OCI-LY7 (cell line): ENCODE data around the gene ZBTB42. TPM values are rescaled to one million over a fixed set of nuclear protein-coding genes. Genes with fewer than 3 reads are reported as not detected.

Experiments used
- BruUV-seq: library from RNA; stranded (reverse); fragments of 400-500 nt; replicated peaks from 2 replicates; lab custom pipeline; 2021; lab: Mats Ljungman, UMichigan
- CTCF ChIA-PET: fragments of 300-600 bp; sonication (Branson Sonifier 250); formaldehyde crosslinking; loops from one replicate; lab custom pipeline; 2022; ENCODE audit warnings: antibody characterized with exemption; ENCODE audit not compliant: unreplicated experiment; lab: Charles Lee
- POLR2A ChIA-PET: fragments of 300-600 bp; sonication (Branson Sonifier 250); formaldehyde crosslinking; loops from one replicate; lab custom pipeline; 2022; ENCODE audit warnings: antibody characterized with exemption; lab: Charles Lee
- DNase-seq: peaks from one replicate; pipeline ENCODE4 v3.0.0-alpha.2; 2015; ENCODE audit warnings: low spot score
- H2AFZ ChIP-seq: fragments of 200-600 bp; sonication (generic), shearing (Covaris generic); 2 replicates; pipeline ENCODE4 v1.6.1; 2014; ENCODE audit warnings: mild to moderate bottlenecking, antibody characterized with exemption, low read length, moderate library complexity
- H3K27ac ChIP-seq: fragments of 200-600 bp; sonication (generic); 2 replicates; pipeline ENCODE4 v1.5.1; 2014; ENCODE audit warnings: mixed run types, low read depth, mild to moderate bottlenecking, moderate library complexity, low read length, inconsistent platforms; ENCODE audit not compliant: poor library complexity, severe bottlenecking
- H3K36me3 ChIP-seq: fragments of 200-600 bp; sonication (generic); 2 replicates; pipeline ENCODE4 v1.6.1; 2014; ENCODE audit warnings: mild to moderate bottlenecking, antibody characterized with exemption, low read length, moderate library complexity, mixed read lengths; ENCODE audit not compliant: insufficient read depth
- H3K4me1 ChIP-seq: fragments of 200-600 bp; sonication (generic); 2 replicates; pipeline ENCODE4 v1.5.1; 2014; ENCODE audit warnings: mild to moderate bottlenecking, low read length; ENCODE audit not compliant: insufficient read depth, poor library complexity, severe bottlenecking
- H3K4me2 ChIP-seq: fragments of 200-600 bp; sonication (generic); 2 replicates; pipeline ENCODE4 v1.6.1; 2014; ENCODE audit warnings: mild to moderate bottlenecking, low read length
- H3K4me3 ChIP-seq: fragments of 200-600 bp; sonication (generic); 2 replicates; pipeline ENCODE4 v1.5.1; 2014; ENCODE audit warnings: mild to moderate bottlenecking, low read depth, low read length; ENCODE audit not compliant: poor library complexity, severe bottlenecking
- H3K79me2 ChIP-seq: fragments of 200-600 bp; sonication (generic); 2 replicates; pipeline ENCODE4 v1.6.1; 2016; ENCODE audit warnings: low read depth, mild to moderate bottlenecking, low read length, moderate library complexity, mixed read lengths; ENCODE audit not compliant: insufficient read depth
- H3K9me2 ChIP-seq: fragments of 200-600 bp; sonication (generic); 2 replicates; pipeline ENCODE4 v1.6.1; 2016; ENCODE audit warnings: mild to moderate bottlenecking, low read length, mixed read lengths; ENCODE audit not compliant: insufficient read depth
- H3K9me3 ChIP-seq: fragments of 200-600 bp; sonication (generic); 2 replicates; pipeline ENCODE4 v1.6.1; 2014; ENCODE audit warnings: mild to moderate bottlenecking, mixed run types, low read length, mixed read lengths
- H4K20me1 ChIP-seq: fragments of 200-600 bp; sonication (generic); 2 replicates; pipeline ENCODE4 v1.6.1; 2014; ENCODE audit warnings: mild to moderate bottlenecking, antibody characterized with exemption, low read length, moderate library complexity, mixed read lengths; ENCODE audit not compliant: insufficient read depth
- CTCF ChIP-seq: fragments of 200-600 bp; sonication (generic); conservative IDR thresholded peaks from 2 replicates; pipeline ENCODE4 v1.5.1; 2014; ENCODE audit warnings: mild to moderate bottlenecking, antibody characterized with exemption, low read length, moderate library complexity, mixed read lengths
- EZH2phosphoT487 ChIP-seq: fragments of 200-600 bp; sonication (generic); IDR thresholded peaks from 2 replicates; pipeline ENCODE4 v1.6.1; 2018; ENCODE audit warnings: low read depth, borderline replicate concordance, mild to moderate bottlenecking, mixed run types, antibody characterized with exemption, low read length, moderate library complexity, mixed read lengths
- intact Hi-C: fragments of 100-400 bp; cut with micrococcal nuclease; formaldehyde crosslinking; loops from one replicate; pipeline ENCODE4 v1.10.0; 2022; ENCODE audit not compliant: unreplicated experiment
- total RNA-seq, 2 experiments: library from RNA; depleted of rRNA in 1 of 2; stranded (reverse); fragments of >200 nt in 1 of 2; shearing (Covaris generic) in 1 of 2; gene quantifications; 2 replicates each; pipeline ENCODE4 v1.2.3, GENCODE V29; 2014 to 2022

Gene ZBTB42
- total RNA-seq, 2 experiments from 2014 or later: 0.98 to 1.9 TPM

DNA sequence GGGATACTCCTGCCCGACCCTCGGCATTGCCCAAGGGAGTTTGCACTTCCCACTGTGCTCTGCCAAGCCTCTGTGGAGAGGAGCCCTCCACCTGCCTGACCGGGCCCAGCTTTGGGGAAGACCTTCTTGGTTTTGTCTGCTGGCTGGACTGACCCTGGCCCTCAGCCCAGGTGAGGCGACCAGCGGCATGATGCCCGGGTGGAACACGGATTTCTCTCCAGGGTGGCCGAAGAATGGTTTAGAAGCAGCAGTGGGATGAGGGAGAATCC is 15.6 kb downstream of the ZBTB42 start:
- Histone ChIP-seq H4K20me1 (0 out of 2 replicates have a peak, but pooled peaks cover 5% of the 10 kb centered on the region), H3K36me3 (peaks cover 7% of the 10 kb centered on the region), H3K4me3 (peak overlapping the region; percentile 77), H3K4me1 (peaks cover 19% of the 10 kb centered on the region), H3K79me2 (peaks cover 21% of the 10 kb centered on the region; the same call in 1 of the 2 replicates), H3K9me2 (no peaks in the 10 kb centered on the region), H3K9me3 (no peaks in the 10 kb centered on the region), H3K27ac (peak overlapping the region; percentile 48), H3K4me2 (peak overlapping the region; percentile 95), H2AFZ (peak overlapping the region; percentile 40; the same call in 1 of the 2 replicates)
- BruUV-seq: no TSS peak
- intact Hi-C loops: no loop called here
- POLR2A ChIA-PET: no interaction called here
- CTCF ChIA-PET: no interaction called here
- TF ChIP-seq CTCF: no peak
- TF ChIP-seq EZH2phosphoT487: no peak
- DNase-seq: no peak

- POLR2A ChIA-PET: no interaction called here
- CTCF ChIA-PET: no interaction called here
- no peaks in the 10 kb centered on the region for H3K9me2 ChIP-seq
Observed at GRCh38 chr14:104817930-104818713, 17.2 kb downstream of the ZBTB42 start.

More at GRCh38 chr14:104817930-104818713, 17.2 kb downstream of the ZBTB42 start:
- no peak overlapping the region for H3K4me3 ChIP-seq
- peaks cover 7% of the 10 kb centered on the region for H3K36me3 ChIP-seq
- 0 out of 2 replicates have a peak, but pooled peaks cover 5% of the 10 kb centered on the region for H4K20me1 ChIP-seq
- H3K9me3 ChIP-seq: no peaks in the 10 kb centered on the region
- no peak for DNase-seq
- H3K4me2 ChIP-seq: no peak overlapping the region
- H3K4me1 ChIP-seq: peaks cover 19% of the 10 kb centered on the region
- no peak overlapping the region for H3K27ac ChIP-seq
- H2AFZ ChIP-seq: no peak overlapping the region
- TF ChIP-seq EZH2phosphoT487 (no peak), CTCF (no peak)
- intact Hi-C loops: no loop called here
- peaks cover 21% of the 10 kb centered on the region; the same call in 1 of the 2 replicates for H3K79me2 ChIP-seq
- no TSS peak for BruUV-seq
